ENCODE measurements around the gene CARD8.

Gene CARD8

GRCh38 chr19:48169939-48170803, 85.5 kb downstream of the CARD8 start, which contains the start of the genes LIG1 and ZSWIM9:
LIG1 (minus strand) TSS chr19:48170344; CDS start chr19:48165566, 4,778 bp downstream.
ZSWIM9 (plus strand) TSS chr19:48170680; CDS start chr19:48171803, 1,123 bp downstream.
- peak; percentile 96 for DNase-seq

GRCh38 chr19:48169578-48169938, 86.2 kb downstream of the CARD8 start:
- peak; percentile 72 for DNase-seq

- DNase-seq = no peak
Observed at GRCh38 chr19:48168689-48169088, 87.0 kb downstream of the CARD8 start.

GRCh38 chr19:48158210-48158790, 97.4 kb downstream of the CARD8 start:
- no peak for DNase-seq
